ENCODE data around the gene LRP11.
A peak's percentile ranks its signal among the peaks of the same experiment; 100 is the strongest.
"Not testable (repeated sequence)": the region's sequence is repeated elsewhere in the genome, so short reads cannot be mapped to it uniquely, and the experiment has no call there.

Gene LRP11

DNA sequence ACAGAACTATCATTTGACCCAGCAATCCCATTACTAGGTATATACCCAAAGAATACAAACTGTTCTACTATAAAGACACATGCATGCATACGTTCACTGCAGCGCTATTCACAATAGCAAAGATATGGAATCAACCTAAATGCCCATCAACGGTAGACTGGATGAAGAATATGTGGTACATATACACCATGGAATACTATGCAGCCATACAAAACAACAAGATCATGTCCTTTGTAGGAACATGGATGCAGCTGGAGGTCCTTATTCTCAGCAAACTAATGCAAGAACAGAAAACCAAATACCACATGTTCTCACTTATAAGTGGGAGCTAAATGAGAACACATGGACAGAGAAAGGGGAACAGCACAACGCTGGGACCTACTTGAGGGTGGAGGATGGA is 15.8 kb downstream of the LRP11 start:
- H3K4me3 ChIP-seq (ENCODE audit: extremely low read depth, insufficient read depth, low read length, poor library complexity, severe bottlenecking); H3K27ac ChIP-seq (ENCODE audit: low read depth, low read length, severe bottlenecking); H3K9me3 ChIP-seq (ENCODE audit: control insufficient read depth, low read length): not testable (repeated sequence)
- peaks cover 29% of the 10 kb centered on the region for H3K36me3 ChIP-seq (ENCODE audit: control insufficient read depth, insufficient read depth, low read length)
- WGBS, 2 experiments (ENCODE audit: insufficient coverage in 2 of 2), result 100% methylated on average over 1 of the region's 4 CpGs; no CpG with 5 or more reads in 1 of the 2 experiments
- H3K4me1 ChIP-seq (ENCODE audit: control insufficient read depth, insufficient read depth, low read length, poor library complexity, severe bottlenecking), result peaks cover 66% of the 10 kb centered on the region

GRCh38 chr6:149847939-149848267 is 16.3 kb downstream of the LRP11 start:
- Histone ChIP-seq H3K4me1 (ENCODE audit: control insufficient read depth, insufficient read depth, low read length, poor library complexity, severe bottlenecking) (peaks cover 64% of the 10 kb centered on the region), H3K27ac (ENCODE audit: low read depth, low read length, severe bottlenecking) (peak overlapping the region; percentile 11), H3K4me3 (ENCODE audit: extremely low read depth, insufficient read depth, low read length, poor library complexity, severe bottlenecking) (no peak overlapping the region), H3K9me3 (ENCODE audit: control insufficient read depth, low read length) (no peaks in the 10 kb centered on the region), H3K36me3 (ENCODE audit: control insufficient read depth, insufficient read depth, low read length) (peaks cover 33% of the 10 kb centered on the region)
- WGBS, 2 experiments (ENCODE audit: insufficient coverage in 2 of 2), result 81 to 100% methylated on average over 1 to 2 of the region's 4 CpGs

DNA sequence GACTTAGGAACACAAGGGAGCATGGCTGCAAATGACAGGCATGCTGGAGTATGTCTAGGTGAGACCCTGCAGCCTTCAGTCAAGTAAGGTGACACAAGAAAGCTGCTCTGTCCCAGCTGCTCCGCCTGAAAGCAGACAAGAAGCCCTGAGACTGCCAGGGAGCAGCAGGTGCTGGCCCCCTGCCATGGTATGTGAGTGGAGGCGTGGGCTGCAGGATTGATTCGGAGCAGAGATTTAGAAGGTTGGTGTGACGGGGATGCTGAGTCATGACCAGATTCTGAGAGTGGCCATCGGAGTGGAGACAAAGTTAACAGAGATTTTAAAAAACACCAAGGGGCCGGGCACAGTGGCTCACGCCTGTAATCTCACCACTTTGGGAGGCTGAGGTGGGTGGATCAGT is 17.8 kb downstream of the LRP11 start:
- Histone ChIP-seq H3K9me3 (ENCODE audit: control insufficient read depth, low read length) (no peaks in the 10 kb centered on the region), H3K36me3 (ENCODE audit: control insufficient read depth, insufficient read depth, low read length) (peaks cover 36% of the 10 kb centered on the region), H3K4me1 (ENCODE audit: control insufficient read depth, insufficient read depth, low read length, poor library complexity, severe bottlenecking) (peaks cover 49% of the 10 kb centered on the region), H3K4me3 (ENCODE audit: extremely low read depth, insufficient read depth, low read length, poor library complexity, severe bottlenecking) (no peak overlapping the region), H3K27ac (ENCODE audit: low read depth, low read length, severe bottlenecking) (no peak overlapping the region)
- WGBS, 2 experiments (ENCODE audit: insufficient coverage in 2 of 2), result 66 to 76% methylated on average over 7 of the region's 7 CpGs

GRCh38 chr6:149845549-149845948 is 18.6 kb downstream of the LRP11 start:
- Histone ChIP-seq H3K4me3 (ENCODE audit: extremely low read depth, insufficient read depth, low read length, poor library complexity, severe bottlenecking) (no peak overlapping the region), H3K36me3 (ENCODE audit: control insufficient read depth, insufficient read depth, low read length) (peaks cover 30% of the 10 kb centered on the region), H3K27ac (ENCODE audit: low read depth, low read length, severe bottlenecking) (no peak overlapping the region), H3K4me1 (ENCODE audit: control insufficient read depth, insufficient read depth, low read length, poor library complexity, severe bottlenecking) (peaks cover 43% of the 10 kb centered on the region), H3K9me3 (ENCODE audit: control insufficient read depth, low read length) (no peaks in the 10 kb centered on the region)
- WGBS, 2 experiments (ENCODE audit: insufficient coverage in 2 of 2), result 86 to 90% methylated on average over 2 of the region's 3 CpGs

GRCh38 chr6:149844480-149844879 is 19.7 kb downstream of the LRP11 start:
- Histone ChIP-seq H3K9me3 (ENCODE audit: control insufficient read depth, low read length) (no peaks in the 10 kb centered on the region), H3K4me1 (ENCODE audit: control insufficient read depth, insufficient read depth, low read length, poor library complexity, severe bottlenecking) (peaks cover 40% of the 10 kb centered on the region), H3K4me3 (ENCODE audit: extremely low read depth, insufficient read depth, low read length, poor library complexity, severe bottlenecking) (no peak overlapping the region), H3K27ac (ENCODE audit: low read depth, low read length, severe bottlenecking) (no peak overlapping the region), H3K36me3 (ENCODE audit: control insufficient read depth, insufficient read depth, low read length) (peaks cover 25% of the 10 kb centered on the region)
- no CpG with 5 or more reads among the region's 2 CpGs for WGBS, 2 experiments (ENCODE audit: insufficient coverage in 2 of 2)

DNA sequence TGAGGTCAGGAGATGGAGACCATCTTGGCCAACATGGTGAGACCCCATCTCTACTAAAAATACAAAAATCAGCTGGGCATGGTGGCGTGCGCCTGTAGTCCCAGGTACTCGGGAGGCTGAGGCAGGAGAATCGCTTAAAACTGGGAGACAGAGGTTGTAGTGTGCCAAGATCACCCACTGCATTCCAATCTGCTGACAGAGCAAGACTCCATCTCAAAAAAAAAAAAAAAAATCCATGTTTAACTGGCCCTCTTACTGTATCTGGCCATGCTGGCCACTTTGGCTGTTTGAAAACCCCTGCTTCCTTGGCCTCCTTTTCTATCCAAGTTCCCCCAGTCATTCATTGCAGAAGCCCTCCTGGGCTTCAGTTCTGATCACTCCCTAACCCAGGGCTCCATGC is 20.1 kb downstream of the LRP11 start:
- not testable (repeated sequence) for H3K4me3 ChIP-seq (ENCODE audit: extremely low read depth, insufficient read depth, low read length, poor library complexity, severe bottlenecking); H3K27ac ChIP-seq (ENCODE audit: low read depth, low read length, severe bottlenecking); H3K9me3 ChIP-seq (ENCODE audit: control insufficient read depth, low read length)
- Histone ChIP-seq H3K4me1 (ENCODE audit: control insufficient read depth, insufficient read depth, low read length, poor library complexity, severe bottlenecking) (peaks cover 40% of the 10 kb centered on the region), H3K36me3 (ENCODE audit: control insufficient read depth, insufficient read depth, low read length) (peaks cover 27% of the 10 kb centered on the region)
- WGBS, 2 experiments (ENCODE audit: insufficient coverage in 2 of 2), result no CpG with 5 or more reads among the region's 4 CpGs

- Histone ChIP-seq H3K9me3 (ENCODE audit: control insufficient read depth, low read length) (no peaks in the 10 kb centered on the region), H3K27ac (ENCODE audit: low read depth, low read length, severe bottlenecking) (no peak overlapping the region), H3K36me3 (ENCODE audit: control insufficient read depth, insufficient read depth, low read length) (peaks cover 24% of the 10 kb centered on the region), H3K4me1 (ENCODE audit: control insufficient read depth, insufficient read depth, low read length, poor library complexity, severe bottlenecking) (peaks cover 37% of the 10 kb centered on the region), H3K4me3 (ENCODE audit: extremely low read depth, insufficient read depth, low read length, poor library complexity, severe bottlenecking) (no peak overlapping the region)
- WGBS, 2 experiments (ENCODE audit: insufficient coverage in 2 of 2), result 91 to 96% methylated on average over 8 to 10 of the region's 10 CpGs
Observed at GRCh38 chr6:149843051-149843633, 21.0 kb downstream of the LRP11 start.

DNA sequence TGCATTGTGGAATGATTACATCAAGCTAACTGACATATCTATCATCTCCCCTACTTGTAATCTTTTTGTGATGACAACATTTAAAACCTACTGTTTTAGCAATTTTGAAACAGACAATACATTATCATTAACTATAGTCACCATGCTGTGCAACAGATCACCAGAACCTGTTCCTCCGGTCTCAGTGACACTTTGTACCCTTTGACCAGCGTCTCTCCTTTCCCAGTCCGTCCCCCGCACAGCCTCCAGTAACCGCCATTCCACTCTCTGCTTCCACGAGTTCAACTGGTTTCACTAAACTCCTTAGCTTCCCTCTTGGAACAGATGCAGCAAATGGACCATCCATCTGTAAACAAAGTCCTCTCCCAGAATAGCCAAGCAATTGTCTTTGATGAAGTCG is 21.8 kb downstream of the LRP11 start:
- Histone ChIP-seq H3K9me3 (ENCODE audit: control insufficient read depth, low read length) (no peaks in the 10 kb centered on the region), H3K27ac (ENCODE audit: low read depth, low read length, severe bottlenecking) (no peak overlapping the region), H3K4me1 (ENCODE audit: control insufficient read depth, insufficient read depth, low read length, poor library complexity, severe bottlenecking) (peaks cover 29% of the 10 kb centered on the region), H3K36me3 (ENCODE audit: control insufficient read depth, insufficient read depth, low read length) (peaks cover 22% of the 10 kb centered on the region), H3K4me3 (ENCODE audit: extremely low read depth, insufficient read depth, low read length, poor library complexity, severe bottlenecking) (no peak overlapping the region)
- WGBS, 2 experiments (ENCODE audit: insufficient coverage in 2 of 2), result 94 to 95% methylated on average over 6 to 7 of the region's 7 CpGs

GRCh38 chr6:149840345-149841075 is 23.6 kb downstream of the LRP11 start:
- no peak overlapping the region for H3K4me3 ChIP-seq (ENCODE audit: extremely low read depth, insufficient read depth, low read length, poor library complexity, severe bottlenecking)
- H3K4me1 ChIP-seq (ENCODE audit: control insufficient read depth, insufficient read depth, low read length, poor library complexity, severe bottlenecking), result peaks cover 14% of the 10 kb centered on the region
- H3K36me3 ChIP-seq (ENCODE audit: control insufficient read depth, insufficient read depth, low read length), result peaks cover 26% of the 10 kb centered on the region
- WGBS, 2 experiments (ENCODE audit: insufficient coverage in 2 of 2), result 56 to 66% methylated on average over 6 to 7 of the region's 8 CpGs
- H3K27ac ChIP-seq (ENCODE audit: low read depth, low read length, severe bottlenecking), result no peak overlapping the region
- no peaks in the 10 kb centered on the region for H3K9me3 ChIP-seq (ENCODE audit: control insufficient read depth, low read length)

DNA sequence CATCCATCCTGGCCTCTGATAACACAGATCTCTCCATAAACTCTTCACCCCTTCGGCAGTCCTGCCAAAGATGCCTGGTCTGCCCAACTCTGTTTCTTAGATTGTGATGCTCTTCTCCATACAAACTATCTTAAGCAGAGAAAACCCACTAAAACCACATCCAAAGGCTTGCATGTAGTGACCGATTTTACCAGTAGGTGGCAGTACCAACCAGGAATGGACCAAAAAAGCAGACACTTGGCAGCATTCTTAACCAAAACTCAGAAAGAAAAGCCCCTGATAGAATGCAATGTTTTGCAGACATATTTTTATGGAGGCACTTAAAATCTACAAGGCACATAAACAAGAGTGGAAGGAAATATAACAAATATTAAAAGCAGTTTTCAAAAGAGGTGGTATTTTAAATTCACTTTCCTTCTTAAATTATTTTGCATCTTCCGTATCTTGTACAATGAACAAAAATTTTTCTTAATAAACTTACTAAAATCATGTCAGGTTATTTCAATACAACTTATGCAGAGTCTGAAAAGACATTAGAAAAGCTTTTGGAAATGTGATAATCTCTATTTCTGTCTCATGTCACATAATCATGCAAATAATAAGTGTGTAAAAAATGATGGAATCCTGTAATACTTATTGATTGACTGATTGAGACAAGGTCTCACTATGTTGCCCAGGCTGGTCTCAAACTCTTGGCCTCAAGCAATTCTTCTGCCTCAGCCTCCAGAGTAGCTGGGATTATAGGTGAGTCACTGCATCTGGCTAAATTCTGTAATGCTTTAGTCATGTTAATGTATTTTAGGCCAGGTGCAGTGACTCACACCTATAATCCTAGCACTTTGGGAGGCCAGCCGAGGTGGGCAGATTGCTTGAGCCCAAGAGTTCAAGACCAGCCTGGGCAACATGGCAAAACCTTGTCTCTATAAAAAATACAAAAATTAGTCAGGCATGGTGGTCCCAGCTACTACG is 29.4 kb downstream of the LRP11 start:
- peaks cover 44% of the 10 kb centered on the region for H3K36me3 ChIP-seq (ENCODE audit: control insufficient read depth, insufficient read depth, low read length)
- no peaks in the 10 kb centered on the region for H3K4me1 ChIP-seq (ENCODE audit: control insufficient read depth, insufficient read depth, low read length, poor library complexity, severe bottlenecking)
- no peak overlapping the region for H3K27ac ChIP-seq (ENCODE audit: low read depth, low read length, severe bottlenecking)
- no peaks in the 10 kb centered on the region for H3K9me3 ChIP-seq (ENCODE audit: control insufficient read depth, low read length)
- H3K4me3 ChIP-seq (ENCODE audit: extremely low read depth, insufficient read depth, low read length, poor library complexity, severe bottlenecking), result no peak overlapping the region
- WGBS, 2 experiments (ENCODE audit: insufficient coverage in 2 of 2), result 20 to 35% methylated on average over 1 to 2 of the region's 5 CpGs
